ENCODE data around the gene DVL1. TPM values are rescaled to one million over a fixed set of nuclear protein-coding genes. Genes with fewer than 3 reads are reported as not detected.

The DVL1 gene
- total and polyA plus RNA-seq, 10 of the 15 experiments (the other 5 are each of a cell fraction or from before 2014, with no cell fraction given) = 0.10 to 31.1 (median 4.6) TPM

DNA sequence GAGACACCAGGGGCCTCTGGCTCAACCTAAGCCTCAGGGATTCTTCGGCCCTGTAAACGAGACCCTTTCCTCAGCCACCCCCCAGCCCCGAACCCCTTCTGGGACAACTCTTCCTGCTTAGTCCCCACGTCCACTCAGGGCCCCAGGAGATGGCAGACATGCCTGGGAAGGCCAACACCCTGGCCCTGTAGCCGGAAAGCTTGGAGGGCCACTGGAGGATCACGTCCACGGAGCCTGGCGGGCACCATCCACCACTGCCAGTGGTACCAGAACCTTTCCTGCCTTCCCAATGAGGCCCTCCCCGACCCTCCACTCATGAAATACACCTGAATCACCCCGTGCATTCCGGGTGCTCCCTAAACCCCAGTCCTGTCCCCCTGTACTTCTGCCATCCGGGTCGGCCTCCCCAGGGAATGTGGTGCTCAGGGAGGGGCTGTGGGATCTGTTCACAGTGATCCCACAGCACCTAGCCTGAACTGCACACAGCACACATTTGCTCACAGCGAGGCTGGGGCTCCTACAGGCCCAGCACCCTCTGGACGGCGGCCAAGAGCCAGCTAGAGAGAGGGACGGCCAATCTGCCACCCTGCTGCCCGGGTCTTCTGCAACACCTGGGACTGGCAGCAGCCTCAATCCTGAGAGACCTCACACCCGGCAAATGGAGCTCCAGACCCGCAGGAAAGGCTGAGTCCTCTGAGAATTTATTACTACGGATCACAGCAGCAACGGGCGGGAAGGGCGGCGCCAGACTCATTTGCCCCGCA lies 24.0 kb upstream of the DVL1 start:
- no TSS peak for BruUV-seq (replicated peaks)
- Histone ChIP-seq H3K27ac (ENCODE audit: control insufficient read depth, insufficient read depth) (no peak overlapping the region), H3K4me3 (peak overlapping the region; percentile 94; the same call in 1 of the 2 replicates), H3K9ac (ENCODE audit: control insufficient read depth, insufficient read depth, low read length) (no peak overlapping the region), H3K27me3 (replicated peaks in 1 of 2; ENCODE audit: control insufficient read depth in 2 of 2, insufficient read depth in 2 of 2, low read length in 1 of 2) (no peaks in the 10 kb centered on the region), H3K36me3 (ENCODE audit: control insufficient read depth in 2 of 2, insufficient read depth in 2 of 2, low read length in 1 of 2) (peaks cover 0 to 3% of the 10 kb centered on the region in 2 experiments; a peak in 2 of 4 replicates), H2AFZ (ENCODE audit: control insufficient read depth, low read depth, low read length) (no peak overlapping the region), H3K9me3 (replicated peaks; ENCODE audit: control insufficient read depth, insufficient read depth, low read length) (no peaks in the 10 kb centered on the region), H3K4me1 (ENCODE audit: control insufficient read depth, insufficient read depth, low read length) (peaks cover 24% of the 10 kb centered on the region), H3K4me2 (ENCODE audit: control insufficient read depth, insufficient read depth) (peak overlapping the region; percentile 95), H4K20me1 (ENCODE audit: control insufficient read depth, insufficient read depth) (no peaks in the 10 kb centered on the region), H3K79me2 (ENCODE audit: control insufficient read depth, insufficient read depth, low read length) (peaks cover 30% of the 10 kb centered on the region)
- CTCF ChIA-PET = interaction anchor here (0.7 to 2.8 kb wide), 12 partner anchors 18 to 359 kb away, joined by 3 to 15 read pairs (median 6); partner anchors contain the start of genes DVL1 and MRPL20
- WGBS (ENCODE audit: insufficient coverage, insufficient replicate concordance, low lambda C conversion rate, missing lambda C conversion rate) = 85% methylated on average over 26 of the region's 26 CpGs
- no peak for TF ChIP-seq SMAD1 (IDR thresholded peaks at IDR 0.05; ENCODE audit: low read depth, partially characterized antibody)
- TF ChIP-seq, protein P1, sequence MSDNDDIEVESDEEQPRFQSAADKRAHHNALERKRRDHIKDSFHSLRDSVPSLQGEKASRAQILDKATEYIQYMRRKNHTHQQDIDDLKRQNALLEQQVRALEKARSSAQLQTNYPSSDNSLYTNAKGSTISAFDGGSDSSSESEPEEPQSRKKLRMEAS (IDR thresholded peaks at IDR 0.05; ENCODE audit: low read depth, low read length) = no peak
- FAIRE-seq (no peak), ATAC-seq (no peak), DNase-seq (ENCODE audit: low read depth, low spot score) (no peak)
- RAD21 ChIA-PET (ENCODE audit: unreplicated experiment) = interaction anchor here (1.0 to 1.3 kb wide), 2 partner anchors 25 to 26 kb away, joined by 3 read pairs; partner anchors contain the start of gene CCNL2
- SMC1A ChIA-PET (ENCODE audit: uncharacterized antibody, unreplicated experiment) = interaction anchor here (0.6 to 1.5 kb wide), 2 partner anchors 52 to 65 kb away, joined by 3 to 6 read pairs; no protein-coding TSS in a partner anchor
- in situ Hi-C loops (cut with MboI) (no loop called here), intact Hi-C loops (cut with micrococcal nuclease; ENCODE audit: unreplicated experiment) (loop anchor here (10.0 kb wide), 1 partner anchor 132 kb away; no protein-coding TSS in a partner anchor)
- POLR2A ChIA-PET = no interaction called here
